H1 (cell line): ENCODE results near the gene BCL11A. TPM values are rescaled to one million over a fixed set of nuclear protein-coding genes. Genes with fewer than 3 reads are reported as not detected.

ENCODE experiments used
- CTCF ChIA-PET: fragments of 300-600 bp; sonication (Branson Sonifier 250); formaldehyde crosslinking; loops from one replicate; lab custom pipeline; 2021; ENCODE audit not compliant: partially characterized antibody; lab: Charles Lee
- POLR2A ChIA-PET: fragments of 300-600 bp; sonication (Branson Sonifier 250); formaldehyde crosslinking; loops from one replicate; lab custom pipeline; 2021; ENCODE audit warnings: inconsistent platforms; ENCODE audit not compliant: partially characterized antibody; lab: Charles Lee
- DNase-seq, 2 experiments: peaks; one replicate each; pipeline versions ENCODE4 v3.0.0 to v3.0.0-alpha.2; 2010 to 2022; ENCODE audit warnings: low spot score in 2 of 2, low read depth in 1 of 2, mixed read lengths in 1 of 2
- FAIRE-seq: peaks from 2 replicates; lab custom pipeline; 2011; peaks lifted over from hg19 to GRCh38; lab: Jason Lieb, UNC
- H2AFZ ChIP-seq: 2 replicates; pipeline ENCODE4 v1.8.1; 2012; ENCODE audit warnings: low read length, inconsistent platforms
- H2AK5ac ChIP-seq: 2 replicates; pipeline ENCODE4 v1.6.1; 2013; ENCODE audit warnings: low read depth, low read length
- H2BK120ac ChIP-seq: replicated peaks from 2 replicates; pipeline ENCODE3; 2013; ENCODE audit warnings: low read depth, low read length, inconsistent platforms
- H2BK12ac ChIP-seq: 2 replicates; pipeline ENCODE4 v1.6.1; 2013; ENCODE audit warnings: low read depth, low read length
- H2BK15ac ChIP-seq: 2 replicates; pipeline ENCODE4 v1.6.1; 2013; ENCODE audit warnings: low read length
- H2BK20ac ChIP-seq: 2 replicates; pipeline ENCODE4 v1.6.1; 2013; ENCODE audit warnings: low read length
- H2BK5ac ChIP-seq: 2 replicates; pipeline ENCODE4 v1.6.1; 2013; ENCODE audit warnings: low read depth, low read length
- H3K14ac ChIP-seq: 2 replicates; pipeline ENCODE4 v1.6.1; 2013; ENCODE audit warnings: inconsistent platforms; ENCODE audit not compliant: insufficient read length
- H3K18ac ChIP-seq: 2 replicates; pipeline ENCODE4 v1.6.1; 2013; ENCODE audit warnings: low read length; ENCODE audit errors: extremely low read depth
- H3K23ac ChIP-seq: 2 replicates; pipeline ENCODE4 v1.6.1; 2013; ENCODE audit warnings: inconsistent platforms; ENCODE audit not compliant: insufficient read length
- H3K23me2 ChIP-seq: 2 replicates; pipeline ENCODE4 v1.6.1; 2013; ENCODE audit warnings: low read depth, low read length
- H3K27ac ChIP-seq: 2 replicates; pipeline ENCODE4 v1.6.1; 2011; ENCODE audit warnings: low read depth, low read length, inconsistent platforms
- H3K27me3 ChIP-seq, 4 experiments: replicated peaks in 1 of 4; 1 replicate in 1 of 4; 2 replicates in 3 of 4; pipeline versions ENCODE4 v1.6.1 to v1.8.1; 2011 to 2013; ENCODE audit warnings: low read length in 3 of 4, mild to moderate bottlenecking in 3 of 4, inconsistent platforms in 2 of 4, mixed read lengths in 2 of 4, moderate library complexity in 1 of 4; ENCODE audit not compliant: control insufficient read depth in 3 of 4, insufficient read depth in 3 of 4; ENCODE audit errors: extremely low read depth in 1 of 4
- H3K36me3 ChIP-seq, 4 experiments: 2 replicates each; pipeline versions ENCODE4 v1.6.1 to v1.8.1; 2011 to 2013; ENCODE audit warnings: mild to moderate bottlenecking in 4 of 4, low read length in 3 of 4, moderate library complexity in 2 of 4, control low read depth in 1 of 4, inconsistent platforms in 1 of 4; ENCODE audit not compliant: insufficient read depth in 4 of 4, control insufficient read depth in 2 of 4
- H3K4ac ChIP-seq: replicated peaks from 2 replicates; pipeline ENCODE3; 2013; ENCODE audit warnings: low read length, low read depth, mixed read lengths, inconsistent platforms; ENCODE audit not compliant: insufficient read length
- H3K4me1 ChIP-seq, 4 experiments: replicated peaks in 1 of 4; 1 replicate in 1 of 4; 2 replicates in 3 of 4; pipeline versions ENCODE4 v1.6.1 to v1.8.1; 2011 to 2013; ENCODE audit warnings: low read length in 3 of 4, inconsistent platforms in 2 of 4, mixed read lengths in 1 of 4; ENCODE audit not compliant: insufficient read depth in 4 of 4, control insufficient read depth in 3 of 4
- H3K4me2 ChIP-seq, 2 experiments: 2 replicates each; pipeline versions ENCODE4 v1.6.1 to v1.8.1; 2011 to 2013; ENCODE audit warnings: low read depth in 2 of 2, low read length in 2 of 2, control low read depth in 1 of 2, inconsistent platforms in 1 of 2, mild to moderate bottlenecking in 1 of 2; ENCODE audit not compliant: insufficient read depth in 1 of 2
- H3K4me3 ChIP-seq, 4 experiments: fragments of 200-600, 300-600 bp in 1 of 4; sonication (generic), shearing (Covaris generic), sonication (Bioruptor Twin) in 1 of 4; 2 replicates each; pipeline versions ENCODE4 v1.5.1 to v1.8.1; 2011 to 2016; ENCODE audit warnings: low read length in 4 of 4, low read depth in 3 of 4, control low read depth in 2 of 4, inconsistent platforms in 2 of 4, mild to moderate bottlenecking in 2 of 4, mixed read lengths in 1 of 4, moderate library complexity in 1 of 4; ENCODE audit not compliant: insufficient read depth in 2 of 4; ENCODE audit errors: extremely low read depth in 1 of 4
- H3K56ac ChIP-seq: replicated peaks from 2 replicates; pipeline ENCODE3; 2013; ENCODE audit warnings: low read depth, mild to moderate bottlenecking, mixed read lengths, low read length, inconsistent platforms; ENCODE audit not compliant: insufficient read length
- H3K79me1 ChIP-seq: 2 replicates; pipeline ENCODE4 v1.6.1; 2013; ENCODE audit warnings: low read depth, low read length, control low read depth
- H3K79me2 ChIP-seq, 2 experiments: 2 replicates each; pipeline versions ENCODE4 v1.6.1 to v1.8.1; 2012 to 2013; ENCODE audit warnings: low read length in 2 of 2, mild to moderate bottlenecking in 2 of 2, inconsistent platforms in 1 of 2; ENCODE audit not compliant: insufficient read depth in 2 of 2, control insufficient read depth in 1 of 2
- H3K9ac ChIP-seq, 4 experiments: replicated peaks in 1 of 4; 1 replicate in 1 of 4; 2 replicates in 3 of 4; pipeline versions ENCODE4 v1.6.1 to v1.8.1; 2011 to 2013; ENCODE audit warnings: low read depth in 3 of 4, low read length in 3 of 4, control low read depth in 2 of 4, mild to moderate bottlenecking in 2 of 4, moderate library complexity in 2 of 4, inconsistent platforms in 1 of 4; ENCODE audit errors: extremely low read depth in 1 of 4
- H3K9me3 ChIP-seq, 2 experiments: 2 replicates each; pipeline versions ENCODE4 v1.6.1 to v1.8.1; 2012 to 2013; ENCODE audit warnings: mild to moderate bottlenecking in 2 of 2, moderate library complexity in 2 of 2, control low read depth in 1 of 2, inconsistent platforms in 1 of 2, low read depth in 1 of 2, low read length in 1 of 2, mixed read lengths in 1 of 2; ENCODE audit not compliant: insufficient read depth in 2 of 2
- H4K20me1 ChIP-seq, 2 experiments: replicated peaks in 1 of 2; 2 replicates each; pipeline versions ENCODE3 to v1.8.1; 2011 to 2013; ENCODE audit warnings: inconsistent platforms in 2 of 2, low read length in 2 of 2, mild to moderate bottlenecking in 1 of 2; ENCODE audit not compliant: insufficient read depth in 2 of 2, control insufficient read depth in 1 of 2
- H4K5ac ChIP-seq: 2 replicates; pipeline ENCODE4 v1.6.1; 2013; ENCODE audit warnings: low read length, low read depth, mixed read lengths, inconsistent platforms; ENCODE audit not compliant: insufficient read length
- H4K8ac ChIP-seq: 2 replicates; pipeline ENCODE4 v1.8.0; 2013; ENCODE audit warnings: mild to moderate bottlenecking, moderate library complexity, low read length, inconsistent platforms; ENCODE audit not compliant: insufficient read depth; ENCODE audit errors: extremely low read depth
- H4K91ac ChIP-seq: replicated peaks from 2 replicates; pipeline ENCODE3; 2013; ENCODE audit warnings: low read length, mixed read lengths, inconsistent platforms; ENCODE audit not compliant: insufficient read length
- HDAC2 ChIP-seq, 2 experiments: fragments of 300-600 bp in 1 of 2; sonication (generic) in 1 of 2; IDR thresholded peaks; 2 replicates each; pipeline ENCODE4 v1.6.1; 2011 to 2012; ENCODE audit warnings: low read depth in 2 of 2, low read length in 2 of 2, mild to moderate bottlenecking in 2 of 2, moderate library complexity in 2 of 2, borderline replicate concordance in 1 of 2, inconsistent platforms in 1 of 2
- JUND ChIP-seq: IDR thresholded peaks from 2 replicates; pipeline ENCODE4 v1.6.1; 2011; ENCODE audit warnings: mild to moderate bottlenecking, improper control_type of control experiment, low read length
- KDM1A ChIP-seq: fragments of 200-600, 300-600 bp; sonication (generic); IDR thresholded peaks from 2 replicates; pipeline ENCODE4 v1.7.1; 2016; ENCODE audit warnings: mild to moderate bottlenecking, low read length, borderline replicate concordance
- POU5F1 ChIP-seq: IDR thresholded peaks from 2 replicates; pipeline ENCODE4 v1.6.1; 2011; ENCODE audit warnings: low read depth, mild to moderate bottlenecking, low read length, moderate library complexity
- RBBP5 ChIP-seq: IDR thresholded peaks from 2 replicates; pipeline ENCODE4 v1.7.1; 2012; ENCODE audit warnings: low read depth, mild to moderate bottlenecking, inconsistent platforms, low read length, moderate library complexity, borderline replicate concordance
- RFX5 ChIP-seq: IDR thresholded peaks from 2 replicates; pipeline ENCODE4 v1.6.1; 2011; ENCODE audit warnings: low read depth, low read length, improper control_type of control experiment, borderline replicate concordance
- SIX5 ChIP-seq: IDR thresholded peaks from 2 replicates; pipeline ENCODE4 v1.6.1; 2011; ENCODE audit warnings: mild to moderate bottlenecking, low read depth, low read length
- WGBS, 2 experiments: shearing (Covaris generic) in 1 of 2; methylation state at CpG; one replicate each; pipeline versions ENCODE4 v1.1.6 to v1.1.7; 2013 to 2015; ENCODE audit warnings: low lambda C conversion rate in 2 of 2, mixed read lengths in 2 of 2, inconsistent platforms in 1 of 2, low coverage in 1 of 2, missing lambda C conversion rate in 1 of 2; ENCODE audit not compliant: insufficient replicate concordance in 2 of 2, insufficient coverage in 1 of 2, insufficient read length in 1 of 2; ENCODE audit errors: extremely low coverage in 1 of 2, missing lambda C conversion rate in 1 of 2; 5-methylcytosine and 5-hydroxymethylcytosine counted together
- polyA plus RNA-seq, 7 experiments: library from polyadenylated mRNA; depleted of rRNA in 3 of 7; stranded (reverse) in 5 of 7; unstranded in 2 of 7; fragments of >200 nt in 5 of 7; fragments of 200-250 nt in 2 of 7; gene quantifications; 1 replicate in 5 of 7; 2 replicates in 1 of 7; 4 replicates in 1 of 7; pipeline versions ENCODE4 v1.2.1 to v1.2.3, GENCODE V29; 2011 to 2013; ENCODE audit warnings: missing spikeins in 2 of 7, mixed read lengths in 2 of 7
- total RNA-seq: library from RNA; stranded (reverse); fragmentation: NEBNext Ultra II Directional; extraction: Animal tissue kit (Norgen Biotek cat#: 25700); gene quantifications from 2 replicates; pipeline ENCODE4 v1.2.1, GENCODE V29; 2021

BCL11A gene
- total and polyA plus RNA-seq, 2 of the 8 experiments (the other 6 are each of a cell fraction or from before 2014, with no cell fraction given): 11.9 to 59.3 TPM

- H3K79me1 ChIP-seq: no peaks in the 10 kb centered on the region
- no peak overlapping the region for H2AK5ac ChIP-seq
- H3K23me2 ChIP-seq: peaks cover 9% of the 10 kb centered on the region
- DNase-seq: no peak
- no peak overlapping the region for H3K9ac ChIP-seq
- H3K27ac ChIP-seq: no peak overlapping the region
- H3K79me2 ChIP-seq: no peaks in the 10 kb centered on the region
- no peak for TF ChIP-seq SIX5
- TF ChIP-seq RBBP5: no peak
- TF ChIP-seq RFX5: no peak
- TF ChIP-seq HDAC2 (IDR thresholded peaks at IDR 0.05; ENCODE audit: borderline replicate concordance in 1 of 2, low read depth in 2 of 2, low read length in 2 of 2): no peak
- no peak for TF ChIP-seq KDM1A
- no peak for TF ChIP-seq POU5F1
- TF ChIP-seq JUND: no peak
- no peak overlapping the region for H4K91ac ChIP-seq
- H3K4ac ChIP-seq: no peak overlapping the region
- no peaks in the 10 kb centered on the region for H3K9me3 ChIP-seq
- H4K5ac ChIP-seq: no peak overlapping the region
- H2BK15ac ChIP-seq: no peak overlapping the region
- no peak overlapping the region; the same call in 1 of the 2 replicates for H2BK12ac ChIP-seq
- ChIA-PET POLR2A (no interaction called here), CTCF (interaction anchor here (1.0 to 1.2 kb wide), 2 partner anchors 12 to 322 kb away, joined by 3 to 4 read pairs; no protein-coding TSS in a partner anchor)
- H3K14ac ChIP-seq: no peak overlapping the region
- no peak overlapping the region for H3K56ac ChIP-seq
- H3K23ac ChIP-seq: no peak overlapping the region
- no peak for FAIRE-seq
- no peak overlapping the region for H2AFZ ChIP-seq
- H3K4me3 ChIP-seq: no peak overlapping the region
- H3K4me2 ChIP-seq: no peak overlapping the region
- no peak overlapping the region for H2BK5ac ChIP-seq
- H3K27me3 ChIP-seq: peaks cover 0 to 18% (median 14%) of the 10 kb centered on the region in 4 experiments; a peak in 6 of 7 replicates
- no peaks in the 10 kb centered on the region for H4K20me1 ChIP-seq
- no peaks in the 10 kb centered on the region for H3K36me3 ChIP-seq
- H2BK20ac ChIP-seq: no peak overlapping the region
- peaks cover 2 to 12% (median 5%) of the 10 kb centered on the region in 4 experiments; a peak in 6 of 7 replicates for H3K4me1 ChIP-seq
- no peak overlapping the region for H4K8ac ChIP-seq
- H3K18ac ChIP-seq: no peak overlapping the region
- WGBS, 2 experiments: 93% methylated on average over 3 of the region's 3 CpGs; no CpG with 5 or more reads in 1 of the 2 experiments
- H2BK120ac ChIP-seq: no peak overlapping the region
Measured at GRCh38 chr2:60573251-60573650, 19.8 kb upstream of the BCL11A start.
